Immature natural killer cell (primary cell): ENCODE data around the gene APOL4. TPM values are rescaled to one million over a fixed set of nuclear protein-coding genes. Genes with fewer than 3 reads are reported as not detected.

Source experiments
- DNase-seq, 3 donors: peaks; one replicate each; pipeline ENCODE4 v3.0.0; 2022; ENCODE audit warnings: mixed read lengths in 1 of 3
- H3K27ac Mint-ChIP-seq, 6 donors: one replicate each; pipeline ENCODE4 v1.8.0; 2020; ENCODE audit warnings: mixed read lengths in 6 of 6, mild to moderate bottlenecking in 5 of 6, inconsistent platforms in 4 of 6, moderate library complexity in 3 of 6
- H3K27me3 Mint-ChIP-seq, 3 donors: one replicate each; pipeline ENCODE4 v1.8.0; 2020 to 2021; ENCODE audit warnings: low read depth in 3 of 3, mild to moderate bottlenecking in 3 of 3, mixed read lengths in 3 of 3, moderate library complexity in 3 of 3, inconsistent platforms in 1 of 3
- H3K36me3 Mint-ChIP-seq, 3 donors: one replicate each; pipeline ENCODE4 v1.8.0; 2020; ENCODE audit warnings: mixed read lengths in 3 of 3, inconsistent platforms in 2 of 3, mild to moderate bottlenecking in 2 of 3
- H3K4me1 Mint-ChIP-seq, 2 donors: one replicate each; pipeline ENCODE4 v1.8.0; 2020; ENCODE audit warnings: inconsistent platforms in 2 of 2, mild to moderate bottlenecking in 2 of 2, mixed read lengths in 2 of 2, moderate library complexity in 1 of 2
- H3K4me3 Mint-ChIP-seq, 5 donors: one replicate each; pipeline ENCODE4 v1.8.0; 2020; ENCODE audit warnings: mild to moderate bottlenecking in 5 of 5, mixed read lengths in 5 of 5, inconsistent platforms in 3 of 5, moderate library complexity in 3 of 5
- H3K9me3 Mint-ChIP-seq, 6 donors: one replicate each; pipeline ENCODE4 v1.8.0; 2020; ENCODE audit warnings: mild to moderate bottlenecking in 6 of 6, mixed read lengths in 6 of 6, inconsistent platforms in 4 of 6, moderate library complexity in 3 of 6
- polyA plus RNA-seq, 3 donors: library from polyadenylated mRNA; unstranded; fragments of 300-500 nt; fragmentation: Illumina TruSeq; gene quantifications; one replicate each; pipeline ENCODE4 v1.2.3, GENCODE V29; 2021

APOL4 gene
- polyA plus RNA-seq, 3 donors from 2014 or later, result 0.25 to 0.27 TPM; not detected in 1

DNA sequence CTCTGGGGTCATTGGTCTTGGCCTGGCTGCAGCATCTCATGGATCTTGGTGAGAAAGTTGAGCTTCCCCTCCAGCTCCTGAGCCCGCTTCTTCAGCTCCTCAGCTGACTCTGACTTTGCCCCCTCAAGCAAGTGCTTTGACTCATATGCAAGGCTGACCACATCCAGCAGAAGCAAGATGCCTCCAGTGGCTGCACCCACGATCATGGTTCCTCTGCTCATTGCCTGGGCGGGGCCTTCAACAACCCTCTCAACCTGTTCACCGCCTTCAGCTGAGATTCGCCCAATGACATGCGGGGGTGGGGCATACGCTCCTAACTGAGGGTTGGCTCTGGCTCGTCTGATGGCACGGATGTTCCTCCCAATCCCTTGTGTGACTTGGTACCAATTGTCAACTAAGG is 25.8 kb upstream of the APOL4 start:
- no peak for DNase-seq
- peaks cover 2% of the 10 kb centered on the region in 3 donors for H3K27me3 Mint-ChIP-seq
- peaks cover 5 to 9% of the 10 kb centered on the region in 2 donors for H3K4me1 Mint-ChIP-seq
- H3K9me3 Mint-ChIP-seq, result no peaks in the 10 kb centered on the region
- peaks cover 21 to 39% (median 33%) of the 10 kb centered on the region in 3 donors for H3K36me3 Mint-ChIP-seq
- no peak overlapping the region for H3K4me3 Mint-ChIP-seq
- H3K27ac Mint-ChIP-seq, result no peak overlapping the region

GRCh38 chr22:36226189-36226588 is 24.6 kb upstream of the APOL4 start:
- no peak for DNase-seq
- Mint-ChIP-seq H3K27ac (peak overlapping the region in 3 of 6 donors; percentile 19 to 56 (median 24)), H3K36me3 (peaks cover 12 to 28% (median 26%) of the 10 kb centered on the region in 3 donors), H3K4me3 (no peak overlapping the region), H3K9me3 (no peaks in the 10 kb centered on the region), H3K27me3 (peaks cover 2% of the 10 kb centered on the region in 3 donors), H3K4me1 (peaks cover 4 to 15% of the 10 kb centered on the region in 2 donors)

- no peaks in the 10 kb centered on the region for H3K9me3 Mint-ChIP-seq
- no peak for DNase-seq
- peaks cover 2 to 3% (median 2%) of the 10 kb centered on the region in 3 donors for H3K27me3 Mint-ChIP-seq
- H3K4me1 Mint-ChIP-seq, result peaks cover 4 to 15% of the 10 kb centered on the region in 2 donors
- H3K27ac Mint-ChIP-seq, result peak overlapping the region in 2 of 6 donors; percentile 45 to 56
- H3K4me3 Mint-ChIP-seq, result no peak overlapping the region
- H3K36me3 Mint-ChIP-seq, result peaks cover 9 to 26% (median 22%) of the 10 kb centered on the region in 3 donors
These were observed 23.8 kb upstream of the APOL4 start for GRCh38 chr22:36225333-36225922.

- Mint-ChIP-seq H3K27ac (peak overlapping the region in 3 of 6 donors; percentile 17 to 51 (median 17)), H3K4me1 (peaks cover 4 to 15% of the 10 kb centered on the region in 2 donors), H3K36me3 (peaks cover 8 to 22% (median 19%) of the 10 kb centered on the region in 3 donors), H3K9me3 (no peaks in the 10 kb centered on the region), H3K4me3 (no peak overlapping the region), H3K27me3 (peaks cover 2 to 4% (median 4%) of the 10 kb centered on the region in 3 donors)
- no peak for DNase-seq
These were observed 22.6 kb upstream of the APOL4 start for GRCh38 chr22:36224245-36224644.

DNA sequence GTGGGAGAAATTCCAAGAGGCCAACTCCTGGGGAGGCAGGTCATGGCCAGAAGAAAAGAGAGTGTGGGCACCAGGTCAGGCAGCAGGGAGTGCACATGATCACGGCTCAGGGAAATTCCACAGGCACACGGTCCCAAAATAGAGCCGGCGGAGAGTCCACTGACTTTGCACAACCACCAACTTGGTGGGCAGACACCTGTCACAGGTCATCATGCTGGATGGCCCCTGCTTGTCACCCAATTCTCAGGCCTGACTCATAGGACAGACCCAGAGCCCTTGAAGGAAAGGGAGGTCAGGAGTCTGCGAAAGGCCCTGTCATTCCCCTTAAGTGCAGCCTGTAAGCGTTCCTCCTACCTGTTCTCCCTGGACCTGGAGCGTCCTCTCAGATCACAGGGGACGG is 21.9 kb upstream of the APOL4 start:
- H3K4me3 Mint-ChIP-seq, result no peak overlapping the region
- H3K27ac Mint-ChIP-seq, result no peak overlapping the region
- no peaks in the 10 kb centered on the region for H3K9me3 Mint-ChIP-seq
- peaks cover 4 to 15% of the 10 kb centered on the region in 2 donors for H3K4me1 Mint-ChIP-seq
- no peak for DNase-seq
- H3K27me3 Mint-ChIP-seq, result peaks cover 2 to 4% (median 4%) of the 10 kb centered on the region in 3 donors
- peaks cover 8 to 18% (median 12%) of the 10 kb centered on the region in 3 donors for H3K36me3 Mint-ChIP-seq

- H3K9me3 Mint-ChIP-seq, result no peaks in the 10 kb centered on the region
- peak overlapping the region in 1 of 6 donors; percentile 45 for H3K27ac Mint-ChIP-seq
- H3K4me3 Mint-ChIP-seq, result no peak overlapping the region
- peaks cover 2 to 4% (median 4%) of the 10 kb centered on the region in 3 donors for H3K27me3 Mint-ChIP-seq
- no peak for DNase-seq
- H3K4me1 Mint-ChIP-seq, result peaks cover 4 to 15% of the 10 kb centered on the region in 2 donors
- peaks cover 3 to 14% (median 7%) of the 10 kb centered on the region in 3 donors for H3K36me3 Mint-ChIP-seq
These were observed 21.4 kb upstream of the APOL4 start for GRCh38 chr22:36222887-36223450.

GRCh38 chr22:36221799-36222751 is 20.5 kb upstream of the APOL4 start:
- Mint-ChIP-seq H3K36me3 (peaks cover 3 to 7% (median 7%) of the 10 kb centered on the region in 3 donors), H3K4me1 (peaks cover 2 to 15% of the 10 kb centered on the region in 2 donors), H3K4me3 (peak overlapping the region in 3 of 5 donors; percentile 24 to 68 (median 60)), H3K27ac (no peak overlapping the region), H3K9me3 (no peaks in the 10 kb centered on the region), H3K27me3 (peaks cover 2 to 6% (median 4%) of the 10 kb centered on the region in 3 donors)
- peak in 2 of 3 donors; percentile 19 to 34 for DNase-seq

GRCh38 chr22:36220451-36220921 is 18.9 kb upstream of the APOL4 start:
- DNase-seq, result no peak
- H3K4me1 Mint-ChIP-seq, result peaks cover 2 to 15% of the 10 kb centered on the region in 2 donors
- H3K4me3 Mint-ChIP-seq, result no peak overlapping the region
- H3K27me3 Mint-ChIP-seq, result peaks cover 2 to 18% (median 4%) of the 10 kb centered on the region in 3 donors
- H3K36me3 Mint-ChIP-seq, result peaks cover 0 to 3% (median 3%) of the 10 kb centered on the region in 3 donors
- no peak overlapping the region for H3K27ac Mint-ChIP-seq
- no peaks in the 10 kb centered on the region for H3K9me3 Mint-ChIP-seq

- no peak overlapping the region for H3K27ac Mint-ChIP-seq
These were observed 17.1 kb upstream of the APOL4 start for GRCh38 chr22:36218648-36219193.

DNA sequence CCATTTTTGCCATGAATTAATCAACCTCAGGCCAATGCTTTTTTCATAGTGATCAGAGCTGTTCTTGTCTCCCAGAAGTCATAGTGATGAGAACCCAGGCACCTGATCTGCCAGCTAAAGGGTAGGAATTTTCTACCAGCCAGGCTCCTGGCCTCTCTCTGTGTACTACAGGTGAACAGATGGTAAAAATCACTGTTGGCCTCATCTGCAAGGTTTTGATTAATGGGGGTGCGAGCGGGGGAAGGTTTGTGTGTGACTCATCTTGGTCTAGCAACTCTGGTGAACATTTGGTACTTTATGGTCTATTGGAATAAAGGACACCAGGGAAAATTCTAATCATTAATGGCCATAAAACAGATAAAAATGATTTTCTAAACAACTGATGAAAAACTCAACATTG is 14.4 kb upstream of the APOL4 start:
- Mint-ChIP-seq H3K27ac (no peak overlapping the region), H3K27me3 (peaks cover 2 to 31% (median 4%) of the 10 kb centered on the region in 3 donors), H3K4me1 (peaks cover 10 to 19% of the 10 kb centered on the region in 2 donors), H3K4me3 (no peak overlapping the region), H3K9me3 (no peaks in the 10 kb centered on the region), H3K36me3 (no peaks in the 10 kb centered on the region)
- DNase-seq, result no peak

More at GRCh38 chr22:36218648-36219193, 17.1 kb upstream of the APOL4 start:
- Mint-ChIP-seq H3K4me1 (peaks cover 2 to 15% of the 10 kb centered on the region in 2 donors), H3K4me3 (no peak overlapping the region), H3K9me3 (no peaks in the 10 kb centered on the region), H3K27me3 (peaks cover 2 to 18% (median 4%) of the 10 kb centered on the region in 3 donors), H3K36me3 (peaks cover 0 to 3% (median 0%) of the 10 kb centered on the region in 3 donors)
- no peak for DNase-seq

DNA sequence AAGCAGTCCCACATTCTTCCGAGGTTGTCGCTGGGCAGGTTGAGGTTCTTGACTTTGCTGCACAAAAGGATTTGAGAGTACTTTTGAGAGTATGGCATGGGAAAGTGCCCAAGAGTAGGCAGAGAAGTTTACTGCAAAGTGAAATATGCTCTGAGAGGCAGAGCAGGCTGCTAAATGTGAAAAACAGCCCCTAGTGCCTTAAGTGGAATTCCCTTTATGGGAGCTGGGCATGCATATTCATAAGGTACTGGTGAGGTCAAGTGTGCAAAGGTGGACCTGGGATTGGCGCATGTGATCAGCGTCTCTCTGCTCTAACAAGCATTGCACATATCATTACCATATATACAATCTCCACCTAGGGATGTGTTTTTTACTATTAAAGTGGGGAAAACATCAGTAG is 12.0 kb upstream of the APOL4 start:
- peaks cover 0 to 39% (median 2%) of the 10 kb centered on the region in 3 donors for H3K27me3 Mint-ChIP-seq
- H3K9me3 Mint-ChIP-seq, result peaks cover 7 to 14% (median 9%) of the 10 kb centered on the region in 6 donors
- no peak overlapping the region for H3K27ac Mint-ChIP-seq
- DNase-seq, result no peak
- no peak overlapping the region for H3K4me3 Mint-ChIP-seq
- H3K36me3 Mint-ChIP-seq, result peaks cover 0 to 5% (median 4%) of the 10 kb centered on the region in 3 donors
- peaks cover 18 to 29% of the 10 kb centered on the region in 2 donors for H3K4me1 Mint-ChIP-seq

DNA sequence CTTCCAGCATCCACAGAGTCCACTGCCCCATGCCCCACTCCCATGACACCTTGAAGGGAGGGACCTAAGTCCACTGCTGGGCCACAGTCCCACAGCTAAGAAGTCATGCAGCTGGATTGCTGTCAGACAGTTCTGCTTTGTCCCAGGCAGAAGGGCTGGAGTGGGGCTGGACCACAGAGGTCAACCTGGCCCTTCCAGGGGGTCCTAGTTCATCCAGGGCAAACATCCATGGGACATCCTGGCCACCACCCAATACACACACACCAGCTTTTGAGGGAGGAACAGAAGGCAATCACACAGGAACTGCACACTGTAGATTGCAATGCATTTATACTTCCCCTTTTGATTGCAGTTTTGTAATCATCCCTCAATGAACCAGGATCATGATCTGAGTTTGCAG is 11.3 kb upstream of the APOL4 start:
- peaks cover 18 to 29% of the 10 kb centered on the region in 2 donors for H3K4me1 Mint-ChIP-seq
- DNase-seq, result no peak
- H3K27ac Mint-ChIP-seq, result no peak overlapping the region
- peaks cover 0 to 7% (median 5%) of the 10 kb centered on the region in 3 donors for H3K36me3 Mint-ChIP-seq
- peaks cover 0 to 39% (median 2%) of the 10 kb centered on the region in 3 donors for H3K27me3 Mint-ChIP-seq
- no peak overlapping the region for H3K4me3 Mint-ChIP-seq
- peaks cover 7 to 15% (median 9%) of the 10 kb centered on the region in 6 donors for H3K9me3 Mint-ChIP-seq
